Left cardiac atrium (tissue), 4 donors: Measurements from ENCODE around the gene MDM2. TPM values are rescaled to one million over a fixed set of nuclear protein-coding genes. Genes with fewer than 3 reads are reported as not detected.

Experiments used
- ATAC-seq, 2 donors: fragments of 200-7000 bp; cut with Tn5 transposase; one replicate each; pipeline ENCODE4 v1.9.1; 2020; ENCODE audit warnings: mild to moderate bottlenecking in 2 of 2, moderate library complexity in 2 of 2
- DNase-seq: peaks from one replicate; pipeline ENCODE4 v3.0.0-alpha.2; 2020
- intact Hi-C, 2 donors: fragments of 100-400 bp; cut with DNase I; formaldehyde crosslinking; loops; one replicate each; pipeline versions ENCODE4 v1.14.1 to v1.15.1; 2022 to 2023
- long read RNA-seq: library from polyadenylated mRNA; unstranded; transcript quantifications from one replicate; pipeline ENCODE4 v2.0.0, GENCODE V29; 2021
- total RNA-seq, 2 donors: library from RNA; stranded (reverse); fragmentation: NEBNext Ultra II Directional; extraction: Animal tissue kit (Norgen Biotek cat#: 25700); gene quantifications; one replicate each; pipeline ENCODE4 v1.2.1, GENCODE V29; 2021
- donor health status: DM: no; HTN: yes; CAD: no.
- donor health status: DM: no; HTN: yes; CAD: no; lungs with severe emphysema.
- donor health status: DM: yes; HTN: yes; CAD: no.
- donor health status: Dilated cardiomyopathy.

MDM2 gene
- total RNA-seq = 10 to 100 TPM; 42.4 to 59.8 TPM
- long read RNA-seq, full-length matches to known transcripts = 7 of 10 reads
- long read RNA-seq, partial matches to known transcripts = 2 of 10 reads
- long read RNA-seq, other reads (novel, unspliced or antisense) = 1 of 10 reads

DNA sequence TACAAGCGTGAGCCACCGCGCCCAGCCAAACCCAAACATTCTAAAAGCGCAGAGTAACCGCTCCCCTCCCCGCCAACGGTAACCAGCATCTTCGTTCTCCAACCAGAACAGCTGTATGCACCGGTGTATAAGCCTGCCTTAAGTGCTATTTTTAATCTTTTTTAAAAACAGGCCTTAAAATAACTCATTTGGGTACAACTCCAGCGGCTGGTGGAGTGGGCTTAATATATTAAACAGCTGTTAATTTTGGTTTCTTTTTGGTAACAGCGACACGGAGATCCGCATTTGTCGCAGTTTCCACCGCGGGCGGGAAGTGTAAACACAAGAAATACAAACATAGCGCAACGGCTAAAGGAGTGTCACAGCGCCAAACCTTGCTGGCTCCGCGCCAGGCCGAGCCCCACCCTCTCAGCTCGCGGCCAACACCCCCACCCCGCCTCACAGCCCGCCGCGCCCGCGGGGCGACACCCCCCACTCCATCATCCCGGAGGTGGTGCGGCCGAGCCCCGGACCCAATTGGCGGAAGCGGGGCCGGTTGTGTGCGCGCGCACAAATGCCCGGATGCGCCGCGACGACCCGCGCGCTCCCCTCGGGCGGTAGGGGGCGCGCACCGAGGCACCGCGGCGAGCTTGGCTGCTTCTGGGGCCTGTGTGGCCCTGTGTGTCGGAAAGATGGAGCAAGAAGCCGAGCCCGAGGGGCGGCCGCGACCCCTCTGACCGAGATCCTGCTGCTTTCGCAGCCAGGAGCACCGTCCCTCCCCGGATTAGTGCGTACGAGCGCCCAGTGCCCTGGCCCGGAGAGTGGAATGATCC, at the start of gene MDM2:
Gene MDM2 (plus strand): TSS at position 602 of the 812 bp plus-strand sequence. CDS start 301 bp downstream, outside the sequence.
- ATAC-seq (peak; percentile 97 to 98), DNase-seq (peak; percentile 96)
- intact Hi-C loops = loop anchor here in 1 of 2 donors (5.0 kb wide), 1 partner anchor 60 kb away; the partner anchor contains the start of gene SLC35E3

DNA sequence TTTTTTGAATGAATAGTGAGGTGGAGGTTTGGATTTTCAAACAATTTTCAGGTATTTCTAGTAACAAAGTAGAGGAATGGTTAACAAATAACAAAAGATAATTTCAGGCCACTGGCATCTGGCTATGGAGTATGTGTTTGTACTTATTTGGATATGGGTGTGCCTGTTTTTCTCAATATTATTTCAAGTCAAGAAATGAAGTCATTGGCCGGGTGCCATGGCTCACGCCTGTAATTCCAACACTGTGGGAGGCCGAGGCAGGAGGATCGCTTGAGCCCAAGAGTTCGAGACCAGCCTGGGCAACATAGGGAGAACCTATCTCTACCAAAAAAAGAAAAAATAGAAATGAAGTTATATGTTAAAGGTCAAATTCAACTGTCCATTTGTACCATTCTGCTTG, 48.1 kb upstream of the MDM2 start:
- intact Hi-C loops = no loop called here
- no peak for ATAC-seq

DNA sequence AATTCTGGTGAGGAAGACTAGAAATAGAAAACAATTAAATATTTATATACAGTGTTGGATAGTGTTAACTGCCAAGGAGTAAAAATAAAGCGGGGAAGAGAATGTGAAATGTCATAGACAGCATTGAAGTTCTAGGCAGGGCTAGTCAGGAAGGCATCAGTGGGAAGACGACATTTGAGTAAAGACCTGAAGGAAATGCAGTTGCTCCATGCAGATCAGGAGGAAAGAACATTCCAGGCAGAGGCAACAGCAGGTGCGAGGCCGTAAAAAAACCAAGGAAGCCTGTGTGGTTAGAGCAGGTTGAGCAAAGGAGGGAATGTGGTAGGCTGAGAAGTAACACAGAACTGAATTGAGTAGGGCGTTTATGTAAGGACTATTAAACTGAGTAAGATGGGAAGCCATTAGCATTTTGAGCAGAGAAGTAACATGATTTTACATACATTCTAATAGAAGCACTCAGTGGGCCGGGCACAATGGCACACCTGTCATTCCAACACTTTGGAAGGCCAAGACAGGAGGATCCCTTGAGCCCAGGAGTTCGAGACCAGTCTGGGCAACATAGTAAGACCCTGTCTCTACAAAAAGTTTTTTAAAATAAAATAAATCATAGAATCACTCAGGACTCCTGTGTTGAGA, 47.1 kb upstream of the MDM2 start:
- intact Hi-C loops = no loop called here
- DNase-seq = no peak
- ATAC-seq = no peak

More for the DNA sequence above, 48.1 kb upstream of the MDM2 start:
- no peak for DNase-seq

DNA sequence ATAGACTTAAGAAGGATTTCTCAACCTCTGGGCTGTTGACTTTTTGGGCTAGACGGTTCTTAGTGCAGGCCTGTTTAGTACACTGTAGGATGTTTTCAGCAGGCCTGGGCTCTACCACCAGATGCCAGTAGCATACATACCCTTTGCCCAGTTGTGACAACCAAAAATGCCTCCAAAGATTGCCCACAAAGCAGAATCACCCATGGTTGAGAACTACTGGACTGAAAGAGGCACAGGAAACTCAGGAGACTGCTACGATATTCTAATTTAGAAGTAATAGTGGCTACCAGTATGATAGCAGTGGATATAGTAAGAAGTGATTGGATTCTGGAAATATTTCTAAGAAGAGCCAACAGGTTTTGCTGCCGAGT, 46.5 kb upstream of the MDM2 start:
- DNase-seq = no peak
- ATAC-seq = no peak
- intact Hi-C loops = no loop called here

DNA sequence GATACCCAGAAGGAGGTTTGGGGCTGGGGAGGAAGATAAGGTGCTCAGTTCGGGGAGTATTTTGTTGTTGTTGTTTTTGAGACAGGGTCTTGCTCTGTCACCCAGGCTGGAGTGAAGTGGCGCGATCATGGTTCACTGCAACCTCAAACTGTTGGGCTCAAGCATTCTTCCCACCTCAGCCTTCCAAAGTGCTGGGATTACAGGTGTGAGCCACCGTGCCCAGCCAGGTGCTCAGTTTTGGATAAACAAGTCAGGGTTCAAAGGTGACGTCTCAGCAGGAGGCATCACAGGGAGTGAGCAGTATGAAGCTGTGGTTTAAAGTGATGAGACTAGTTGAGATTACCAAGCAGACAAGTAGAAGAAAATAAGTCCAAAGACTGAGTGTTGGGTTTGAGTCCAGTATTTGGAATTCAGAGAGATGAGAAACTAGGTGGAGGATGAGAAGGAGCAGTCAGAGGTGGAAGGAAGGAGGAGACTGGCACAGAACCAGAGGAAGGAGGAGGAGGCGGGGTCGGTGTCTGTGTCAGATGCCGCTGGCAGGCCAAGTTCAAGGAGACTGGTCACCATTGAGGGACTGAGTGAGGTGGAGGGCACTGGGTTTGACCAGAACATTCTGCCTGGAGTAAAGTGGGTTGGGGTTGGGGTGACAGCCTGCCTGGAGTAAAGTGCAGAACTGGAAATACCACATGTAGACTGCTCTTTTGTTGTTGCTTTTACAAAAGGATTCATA, 45.9 kb upstream of the MDM2 start:
- intact Hi-C loops = no loop called here
- no peak for ATAC-seq
- DNase-seq = no peak

DNA sequence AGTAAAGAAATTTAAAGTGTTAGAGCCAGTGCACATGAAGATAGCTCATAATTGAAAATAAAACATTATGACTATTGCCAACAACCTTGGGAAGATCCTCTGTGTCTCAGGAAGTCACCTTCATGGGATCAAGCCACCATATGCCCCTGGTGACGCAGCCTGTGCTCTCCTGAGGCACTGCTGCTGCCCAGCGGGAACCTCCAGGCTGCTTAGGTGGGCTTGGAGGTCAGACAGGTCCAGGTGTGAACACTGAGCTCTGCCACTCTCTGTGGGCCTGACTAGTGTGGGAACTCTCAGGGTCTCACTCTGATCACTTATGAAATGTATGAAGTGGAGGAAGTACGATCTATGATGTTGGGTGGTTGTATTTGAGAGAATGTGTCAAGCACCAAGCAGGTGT, 45.3 kb upstream of the MDM2 start:
- ATAC-seq = no peak
- intact Hi-C loops = no loop called here
- no peak for DNase-seq

DNA sequence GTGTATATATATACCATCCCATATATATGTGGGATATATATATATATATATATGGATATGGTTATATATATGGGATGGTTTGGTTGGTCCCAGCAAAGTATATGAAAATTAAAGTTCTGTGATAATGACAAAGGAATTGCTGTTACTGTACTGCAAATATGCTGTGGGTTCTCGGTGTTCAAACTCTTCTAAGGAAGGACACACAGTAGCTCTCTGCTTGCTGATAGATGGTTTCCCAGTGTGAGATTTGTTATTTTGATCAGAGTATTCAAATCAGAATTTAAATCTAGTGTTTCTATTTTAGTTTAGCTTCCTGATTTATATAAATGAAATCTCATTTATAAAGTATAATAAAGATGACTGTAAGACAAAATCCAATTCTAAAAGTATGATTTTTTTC, 42.3 kb upstream of the MDM2 start:
- no peak for ATAC-seq
- no peak for DNase-seq
- intact Hi-C loops = no loop called here

DNA sequence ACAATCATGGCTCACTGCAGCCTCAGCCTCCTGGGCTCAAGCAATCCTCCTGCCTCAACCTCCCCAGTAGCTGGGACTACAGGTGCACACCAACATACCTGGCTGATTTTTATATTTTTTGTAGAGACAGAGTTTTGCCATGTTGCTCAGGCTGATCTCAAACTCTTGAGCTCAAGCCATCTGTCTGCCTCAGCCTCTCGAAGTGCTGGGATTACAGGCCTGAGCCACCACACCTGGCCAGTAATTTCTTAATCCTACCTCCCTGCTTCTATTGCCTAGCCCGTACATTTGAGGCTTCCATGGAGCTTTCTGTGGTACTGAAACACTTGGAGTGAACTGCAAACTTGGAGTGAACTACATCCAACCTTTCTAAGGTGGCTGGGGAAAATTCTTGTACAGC, 41.3 kb upstream of the MDM2 start:
- intact Hi-C loops = no loop called here
- DNase-seq (no peak), ATAC-seq (no peak)

DNA sequence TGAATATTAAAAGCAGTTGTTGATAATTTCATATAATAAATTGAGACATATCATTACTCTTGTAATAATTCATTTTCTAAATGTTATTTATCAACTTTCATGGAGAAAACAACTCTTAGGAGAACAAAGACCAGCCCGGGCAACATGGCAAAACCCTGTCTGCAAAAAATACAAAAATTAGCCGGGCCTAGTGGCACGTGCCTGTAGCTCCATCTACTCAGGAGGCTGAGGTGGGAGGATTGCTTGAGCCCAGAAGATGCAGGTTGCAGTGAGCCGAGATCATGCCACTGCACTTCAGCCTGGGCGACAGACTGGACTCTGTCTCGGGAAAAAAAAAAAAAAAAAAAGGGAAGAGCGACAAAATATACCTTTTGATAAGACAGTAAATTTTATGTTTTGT, 40.8 kb upstream of the MDM2 start:
- intact Hi-C loops = no loop called here
- DNase-seq (no peak), ATAC-seq (no peak)

DNA sequence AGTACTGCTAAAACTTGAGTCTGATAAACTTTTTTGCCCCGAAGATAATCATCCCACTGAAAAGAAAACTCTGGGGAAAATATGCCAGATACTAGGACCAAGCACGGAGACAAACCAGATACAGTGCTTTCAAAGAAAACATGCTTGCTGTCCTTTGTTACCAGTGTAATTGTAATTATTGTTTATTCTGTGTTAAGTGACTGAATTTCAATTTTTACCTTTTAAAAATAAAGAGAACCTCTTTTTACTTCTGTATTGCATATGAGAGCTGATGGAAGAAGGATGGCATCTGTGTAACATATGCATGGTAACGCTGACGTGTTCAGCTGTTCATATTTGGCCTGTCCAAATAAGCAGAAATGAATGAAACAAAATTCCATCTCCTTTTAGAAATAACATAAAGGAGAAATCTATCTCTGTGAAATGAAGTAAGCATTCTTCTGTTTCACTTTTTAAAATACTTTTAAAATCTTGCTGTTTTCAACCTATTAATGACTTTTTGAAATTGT, 39.5 kb upstream of the MDM2 start:
- intact Hi-C loops = no loop called here
- DNase-seq (no peak), ATAC-seq (no peak)

DNA sequence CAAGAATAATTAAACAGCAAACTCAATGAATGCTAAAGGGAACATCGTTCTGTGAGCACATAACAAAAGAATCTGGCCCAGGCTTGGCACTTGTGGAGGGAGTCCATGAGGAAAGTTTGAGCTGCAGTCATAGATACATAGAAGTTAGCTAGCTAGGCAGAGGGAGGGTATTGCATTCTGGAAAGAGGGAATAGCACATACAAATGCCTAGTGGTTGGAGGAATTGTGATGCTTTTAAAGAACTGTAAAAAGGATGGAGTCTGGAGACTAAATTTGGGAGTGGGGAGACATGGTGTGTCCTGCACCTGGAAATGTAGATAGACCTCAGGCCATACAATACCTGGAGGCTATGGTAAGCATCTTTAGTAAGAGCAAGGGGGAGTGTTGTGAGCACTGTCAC, 38.0 kb upstream of the MDM2 start:
- intact Hi-C loops = no loop called here
- no peak for ATAC-seq
- no peak for DNase-seq

DNA sequence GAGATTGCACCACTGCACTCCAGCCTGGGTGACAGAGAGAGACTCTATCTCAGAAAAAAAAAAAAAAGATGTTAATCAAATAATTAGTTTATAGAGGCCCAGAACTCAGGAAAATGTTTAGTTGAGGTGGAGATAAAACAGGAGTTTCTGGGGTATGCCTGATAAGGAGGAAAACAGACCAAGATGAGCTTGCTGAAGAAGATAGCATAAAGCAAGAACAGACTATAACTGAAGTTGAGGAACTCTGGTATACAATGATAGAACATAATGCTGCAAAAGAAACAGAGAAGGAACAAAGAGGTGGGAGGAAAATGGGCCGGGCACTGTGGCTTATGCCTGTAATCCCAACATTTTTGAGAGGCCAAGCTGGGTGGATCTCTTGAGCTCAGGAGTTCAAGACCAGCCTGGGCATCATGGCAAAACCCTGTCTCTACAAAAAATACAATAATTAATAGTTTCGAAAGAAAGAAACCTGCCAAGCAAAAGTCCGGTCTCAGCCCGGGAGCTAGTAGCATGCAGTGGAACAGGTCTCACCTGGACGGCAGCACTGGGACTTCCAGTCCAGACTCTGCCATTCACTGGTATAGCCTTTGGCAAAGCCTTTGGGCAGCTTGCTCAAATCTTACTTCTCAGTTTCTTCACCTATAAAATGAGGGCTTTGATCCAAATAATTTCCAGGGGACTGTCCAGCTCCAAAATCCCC, 36.6 kb upstream of the MDM2 start:
- no peak for DNase-seq
- intact Hi-C loops = no loop called here
- no peak for ATAC-seq

DNA sequence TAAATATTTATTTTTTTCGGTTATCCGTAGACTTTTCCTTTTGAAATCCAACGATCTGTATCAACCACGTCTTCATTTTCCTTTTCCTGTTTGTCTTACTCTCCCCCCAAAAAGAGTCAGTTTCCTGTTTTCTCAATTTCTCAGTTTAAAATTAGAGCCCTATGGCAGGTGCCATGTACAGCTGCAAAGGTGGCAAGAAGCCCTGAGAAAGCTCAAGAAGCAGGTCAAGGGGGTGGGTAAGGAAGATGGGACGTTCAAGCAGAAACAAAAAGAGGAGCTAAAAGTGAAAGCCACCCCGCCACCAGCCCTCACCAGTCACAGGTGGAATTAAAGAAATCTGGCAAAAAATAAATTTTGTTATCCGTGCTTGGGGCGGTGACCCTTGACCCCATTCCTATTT, 35.3 kb upstream of the MDM2 start:
- intact Hi-C loops = no loop called here
- no peak for ATAC-seq
- no peak for DNase-seq

DNA sequence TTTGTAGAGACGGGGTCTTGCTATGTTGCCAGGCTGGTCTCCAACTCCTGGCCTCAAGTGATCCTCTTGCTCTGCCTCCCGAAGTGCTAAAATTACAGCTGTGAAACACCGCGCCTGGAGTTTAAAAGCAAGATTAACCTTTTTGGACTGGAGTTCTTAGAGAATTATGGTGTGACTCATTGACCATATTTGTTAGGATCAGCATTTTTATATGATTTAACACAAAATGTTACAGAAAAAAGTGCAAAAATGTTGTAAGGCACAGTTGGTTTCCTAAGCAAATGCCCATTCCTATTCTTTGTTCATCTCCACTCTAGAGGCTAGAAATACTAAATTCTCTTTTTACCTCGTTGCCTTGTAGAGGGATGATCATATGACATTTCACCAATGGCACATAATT, 34.4 kb upstream of the MDM2 start:
- ATAC-seq (no peak), DNase-seq (no peak)
- intact Hi-C loops = no loop called here

DNA sequence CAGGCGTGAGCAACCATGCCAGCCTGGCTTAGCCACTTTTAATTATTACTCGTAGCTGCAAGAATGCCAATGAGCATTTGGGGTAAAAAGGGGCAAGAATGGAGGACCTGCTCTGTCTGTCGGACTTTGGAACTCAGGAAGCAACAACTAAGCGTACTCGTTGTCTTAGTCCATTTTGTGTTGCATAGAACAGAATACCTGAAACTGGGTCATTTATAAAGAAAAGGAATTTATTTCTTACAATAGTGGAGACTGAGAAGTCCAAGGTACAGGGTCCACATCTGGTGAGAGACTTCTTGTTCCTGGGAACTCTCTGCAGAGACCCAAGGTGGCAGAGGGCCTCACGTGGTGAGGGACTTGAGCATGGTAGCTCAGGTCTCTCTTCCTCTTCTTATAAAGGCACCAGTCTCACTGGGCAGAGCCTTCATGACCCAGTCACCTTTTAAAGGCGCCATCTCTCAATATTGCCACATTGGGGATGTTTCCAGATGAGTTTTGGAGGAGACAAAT, 32.8 kb upstream of the MDM2 start:
- intact Hi-C loops = no loop called here
- DNase-seq = no peak
- ATAC-seq = no peak

DNA sequence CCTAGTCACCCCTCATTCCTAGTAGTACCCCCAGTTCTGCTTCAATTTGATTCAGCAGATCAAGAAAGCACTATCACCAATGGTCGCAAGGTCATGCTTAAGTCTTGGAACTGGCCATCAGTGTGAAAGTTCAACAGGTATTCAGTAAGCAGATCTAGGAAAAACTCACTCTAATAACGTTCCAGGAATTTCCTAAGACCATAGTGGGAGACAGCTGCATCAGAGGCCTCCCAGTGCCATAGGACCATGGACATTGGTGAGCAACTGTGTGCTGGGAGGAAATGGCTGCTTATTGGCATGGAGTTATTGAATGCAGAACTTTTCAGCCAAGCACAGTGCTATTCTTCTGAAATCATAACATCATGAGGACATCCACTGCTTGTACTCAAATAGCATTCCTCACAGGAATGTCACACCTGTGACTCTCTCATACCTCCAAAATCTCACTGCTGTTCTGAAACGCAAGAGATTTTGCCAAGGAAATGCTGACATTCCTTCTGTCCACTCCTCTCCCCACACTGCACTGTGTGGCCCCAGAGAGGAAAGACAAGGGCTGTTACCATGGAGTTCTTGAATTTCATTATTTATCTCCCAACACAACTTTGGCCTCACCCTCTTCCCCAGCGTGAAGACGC, 30.9 kb upstream of the MDM2 start:
- no peak for ATAC-seq
- intact Hi-C loops = no loop called here
- DNase-seq = no peak

DNA sequence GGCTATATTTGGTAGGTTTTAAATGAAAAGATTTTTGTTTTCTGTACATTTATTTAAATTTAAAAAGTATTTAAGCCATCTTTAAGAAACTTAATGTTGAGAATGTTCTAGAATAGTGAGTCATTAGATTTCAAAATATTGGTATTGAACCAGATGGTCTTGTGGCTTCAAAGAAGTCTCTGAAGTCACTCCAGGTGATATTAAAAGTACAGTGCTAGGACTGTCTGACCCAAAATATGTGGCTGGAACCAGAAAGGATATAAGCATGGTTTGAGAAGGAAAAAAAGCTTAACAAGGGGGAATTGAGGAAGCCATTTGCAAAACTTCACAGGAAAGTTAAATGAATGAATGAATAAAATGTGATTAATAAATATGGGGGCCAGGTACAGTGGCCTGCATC, 28.7 kb upstream of the MDM2 start:
- DNase-seq = no peak
- ATAC-seq = no peak
- intact Hi-C loops = no loop called here

DNA sequence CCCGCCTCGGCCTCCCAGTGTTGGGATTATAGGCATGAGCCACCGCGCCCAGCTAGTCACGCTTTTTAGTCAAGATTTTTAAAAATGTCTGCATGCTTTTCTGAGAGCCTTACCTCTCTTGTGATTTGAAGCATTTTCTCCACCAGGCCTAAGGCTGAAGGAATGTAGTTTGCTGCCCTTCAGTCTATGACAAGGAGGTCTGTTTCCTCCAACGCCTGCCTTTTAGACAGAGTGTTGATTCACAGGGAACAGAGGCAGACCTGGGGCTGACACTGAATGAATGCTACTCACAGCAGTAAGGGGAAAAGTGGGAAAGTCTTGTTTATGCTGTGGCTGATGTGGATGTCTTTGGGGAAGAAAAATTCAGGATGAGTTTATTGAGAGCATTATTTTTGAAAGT, 27.2 kb upstream of the MDM2 start:
- DNase-seq = no peak
- intact Hi-C loops = no loop called here
- ATAC-seq = no peak

DNA sequence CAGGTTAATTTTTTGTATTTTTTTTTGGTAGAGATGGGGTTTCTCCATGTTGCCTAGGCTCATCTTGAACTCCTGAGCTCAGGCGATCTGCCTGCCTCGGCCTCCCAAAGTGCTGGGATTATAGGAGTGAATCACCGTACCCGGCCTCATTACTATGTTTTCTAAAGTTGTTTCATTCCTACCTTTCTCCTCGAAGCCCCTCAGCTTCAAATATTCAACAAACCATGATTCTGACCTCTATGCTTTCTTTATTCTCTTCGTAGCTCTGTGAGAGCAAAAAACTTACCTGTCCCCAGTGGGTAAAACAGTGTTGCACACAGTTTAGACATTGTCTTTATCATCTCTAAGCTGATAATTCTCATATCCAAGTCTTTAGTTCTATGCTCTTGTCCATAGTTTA, 26.2 kb upstream of the MDM2 start:
- DNase-seq (no peak), ATAC-seq (no peak)
- intact Hi-C loops = no loop called here
